Kidney (tissue), 14 donors: ENCODE data around the gene NID2. TPM values are rescaled to one million over a fixed set of nuclear protein-coding genes. Genes with fewer than 3 reads are reported as not detected.
A peak's percentile ranks its signal among the peaks of the same experiment; 100 is the strongest.

Source experiments
- DNase-seq, 5 donors: peaks; one replicate each; pipeline ENCODE4 v3.0.0-alpha.2; 2013 to 2020
- FAIRE-seq: peaks from 2 replicates; lab custom pipeline; 2012; peaks lifted over from hg19 to GRCh38; lab: Jason Lieb, UNC
- H3K27ac ChIP-seq, 2 donors: one replicate each; pipeline ENCODE4 v1.7.0; 2013; ENCODE audit warnings: low read depth in 2 of 2, low read length in 2 of 2, inconsistent platforms in 1 of 2
- H3K27me3 ChIP-seq: one replicate; pipeline ENCODE4 v1.7.1; 2013; ENCODE audit warnings: low read length, inconsistent platforms; ENCODE audit not compliant: control insufficient read depth, insufficient read depth
- H3K36me3 ChIP-seq, 3 donors: one replicate each; pipeline versions ENCODE4 v1.7.0 to v1.7.1; 2013; ENCODE audit warnings: low read length in 3 of 3, control low read depth in 1 of 3, inconsistent platforms in 1 of 3; ENCODE audit not compliant: insufficient read depth in 3 of 3, control insufficient read depth in 2 of 3
- H3K4me1 ChIP-seq, 3 donors: one replicate each; pipeline versions ENCODE4 v1.7.0 to v1.7.1; 2013; ENCODE audit warnings: low read length in 3 of 3, inconsistent platforms in 1 of 3, low read depth in 1 of 3; ENCODE audit not compliant: control insufficient read depth in 2 of 3, insufficient read depth in 2 of 3
- H3K4me3 ChIP-seq, 3 donors: one replicate each; pipeline versions ENCODE4 v1.7.0 to v1.8.1; 2013; ENCODE audit warnings: low read length in 3 of 3, control low read depth in 1 of 3, inconsistent platforms in 1 of 3
- H3K9ac ChIP-seq, 3 donors: one replicate each; pipeline versions ENCODE4 v1.7.0 to v1.7.1; 2013; ENCODE audit warnings: low read length in 3 of 3, control low read depth in 1 of 3, inconsistent platforms in 1 of 3
- H3K9me3 ChIP-seq, 3 donors: one replicate each; pipeline versions ENCODE4 v1.7.0 to v1.7.1; 2013; ENCODE audit warnings: low read length in 3 of 3, control low read depth in 1 of 3, inconsistent platforms in 1 of 3; ENCODE audit not compliant: control insufficient read depth in 2 of 3, insufficient read depth in 1 of 3
- intact Hi-C: fragments of 100-400 bp; cut with DNase I; formaldehyde crosslinking; loops from one replicate; pipeline ENCODE4 v1.11.1; 2022
- polyA plus RNA-seq: library from polyadenylated mRNA; stranded (reverse); fragments of 350-450 nt; fragmentation: Illumina TruSeq; extraction: RNeasy Lipid Tissue Mini Kit (QIAGEN cat#74804); gene quantifications from one replicate; pipeline ENCODE4 v1.2.3, GENCODE V29; 2014; ENCODE audit warnings: low read depth, low replicate concordance; ENCODE audit not compliant: insufficient read depth
- total RNA-seq: library from RNA; stranded (reverse); fragmentation: NEBNext Ultra II Directional; extraction: Animal tissue kit (Norgen Biotek cat#: 25700); gene quantifications from one replicate; pipeline ENCODE4 v1.2.1, GENCODE V29; 2021
- TF ChIP-seq, protein P1 (sequence below): IDR thresholded peaks from 3 replicates; pipeline ENCODE4 v1.5.1; 2012; ENCODE audit warnings: mild to moderate bottlenecking, moderate library complexity, borderline replicate concordance; ENCODE audit not compliant: insufficient read depth; ENCODE audit errors: extremely low read depth
- donor health status: control.
- donor health status: control.
- donor health status: control.
- donor health status: control.
- donor health status: control.
- donor health status: DM: yes; HTN: yes; CAD: no.
- donor health status: Normal renal cell carcinoma (clear cell type).

Gene NID2
- total and polyA plus RNA-seq, 2 donors from 2014 or later, result 7.1 to 37.7 TPM

DNA sequence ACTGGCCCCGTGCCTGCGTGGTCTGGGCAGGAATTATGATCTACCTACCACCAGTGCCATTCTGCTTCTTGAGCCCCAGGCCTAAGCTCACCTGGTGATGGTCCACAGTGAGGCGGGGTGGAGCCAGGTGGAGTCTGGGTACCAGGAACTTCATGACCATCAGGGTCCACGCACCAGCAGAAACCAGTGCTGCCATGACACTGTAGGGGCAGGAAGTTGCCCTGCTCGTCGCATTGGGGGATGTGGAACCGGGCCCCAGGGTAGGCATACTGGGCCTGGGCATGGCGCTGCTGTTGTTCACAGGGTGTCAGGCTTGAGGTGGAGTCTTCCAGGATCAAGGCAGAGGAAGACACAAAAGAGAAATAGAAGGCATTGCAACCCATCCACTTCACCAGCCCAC, 49.9 kb downstream of the NID2 start:
- no peak overlapping the region for H3K4me3 ChIP-seq
- no peak overlapping the region for H3K9ac ChIP-seq
- H3K27ac ChIP-seq, result no peak overlapping the region
- FAIRE-seq (no peak), DNase-seq (no peak)
- H3K4me1 ChIP-seq, result peaks cover 0 to 12% (median 0%) of the 10 kb centered on the region in 3 donors
- TF ChIP-seq, protein P1, sequence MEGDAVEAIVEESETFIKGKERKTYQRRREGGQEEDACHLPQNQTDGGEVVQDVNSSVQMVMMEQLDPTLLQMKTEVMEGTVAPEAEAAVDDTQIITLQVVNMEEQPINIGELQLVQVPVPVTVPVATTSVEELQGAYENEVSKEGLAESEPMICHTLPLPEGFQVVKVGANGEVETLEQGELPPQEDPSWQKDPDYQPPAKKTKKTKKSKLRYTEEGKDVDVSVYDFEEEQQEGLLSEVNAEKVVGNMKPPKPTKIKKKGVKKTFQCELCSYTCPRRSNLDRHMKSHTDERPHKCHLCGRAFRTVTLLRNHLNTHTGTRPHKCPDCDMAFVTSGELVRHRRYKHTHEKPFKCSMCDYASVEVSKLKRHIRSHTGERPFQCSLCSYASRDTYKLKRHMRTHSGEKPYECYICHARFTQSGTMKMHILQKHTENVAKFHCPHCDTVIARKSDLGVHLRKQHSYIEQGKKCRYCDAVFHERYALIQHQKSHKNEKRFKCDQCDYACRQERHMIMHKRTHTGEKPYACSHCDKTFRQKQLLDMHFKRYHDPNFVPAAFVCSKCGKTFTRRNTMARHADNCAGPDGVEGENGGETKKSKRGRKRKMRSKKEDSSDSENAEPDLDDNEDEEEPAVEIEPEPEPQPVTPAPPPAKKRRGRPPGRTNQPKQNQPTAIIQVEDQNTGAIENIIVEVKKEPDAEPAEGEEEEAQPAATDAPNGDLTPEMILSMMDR, result no peak
- H3K27me3 ChIP-seq, result no peaks in the 10 kb centered on the region
- H3K36me3 ChIP-seq, result peaks cover 0 to 7% (median 0%) of the 10 kb centered on the region in 3 donors
- no peaks in the 10 kb centered on the region for H3K9me3 ChIP-seq
- intact Hi-C loops, result no loop called here

DNA sequence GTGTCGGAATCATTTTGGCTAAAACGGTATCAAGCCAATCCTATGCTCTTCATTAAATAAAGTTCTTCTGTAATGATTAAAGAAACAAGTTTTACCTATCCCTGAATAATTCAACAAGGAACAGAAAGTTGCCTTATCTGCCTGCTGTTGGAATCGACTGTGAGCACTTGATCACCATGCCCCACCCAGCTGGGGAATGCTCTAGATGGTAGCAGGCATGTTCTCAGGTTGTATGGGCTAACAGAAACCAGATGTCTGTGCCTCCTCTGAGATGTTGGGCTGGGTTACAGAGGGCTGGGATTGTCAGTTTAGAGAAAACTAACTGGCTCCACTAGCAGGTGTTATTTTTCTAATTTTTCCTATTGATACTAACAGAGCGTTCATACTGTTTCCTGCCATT, 50.6 kb downstream of the NID2 start:
- Histone ChIP-seq H3K36me3 (peaks cover 0 to 7% (median 0%) of the 10 kb centered on the region in 3 donors), H3K9me3 (no peaks in the 10 kb centered on the region), H3K27me3 (no peaks in the 10 kb centered on the region), H3K27ac (no peak overlapping the region), H3K4me3 (no peak overlapping the region), H3K4me1 (peaks cover 0 to 12% (median 0%) of the 10 kb centered on the region in 3 donors), H3K9ac (no peak overlapping the region)
- TF ChIP-seq, protein P1, result no peak
- intact Hi-C loops, result no loop called here
- FAIRE-seq, result no peak
- DNase-seq, result no peak

DNA sequence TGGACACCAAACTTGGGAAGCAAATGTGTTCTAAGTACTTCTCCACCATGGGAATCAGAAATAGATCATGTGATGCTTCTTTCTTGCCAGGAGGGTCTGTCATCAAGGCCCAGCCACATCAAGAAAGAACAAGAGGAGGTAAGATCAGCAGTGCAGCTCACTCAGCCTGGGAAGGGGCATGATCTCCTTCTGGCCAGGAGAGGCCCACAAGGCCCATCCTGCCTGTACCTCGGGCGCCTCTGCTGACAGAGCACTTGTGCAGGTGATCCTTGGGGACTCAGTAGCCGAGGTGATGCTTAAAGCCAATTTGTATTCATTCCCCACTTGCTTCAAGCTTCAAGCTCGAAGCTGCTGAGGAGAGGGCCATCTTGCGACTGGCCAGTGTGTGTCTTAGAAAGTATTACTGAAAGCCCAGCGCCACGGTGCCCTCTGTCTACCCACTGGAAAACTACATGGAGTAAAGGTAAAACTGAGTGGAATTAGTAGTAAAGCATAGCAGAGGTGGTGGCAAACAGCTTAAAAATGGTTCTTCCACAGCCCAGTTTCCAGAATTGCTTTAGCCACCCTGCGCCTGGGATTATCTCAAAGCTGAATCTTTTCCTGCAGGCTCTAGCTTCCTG, 53.3 kb downstream of the NID2 start:
- TF ChIP-seq, protein P1, result peak; percentile 44
- DNase-seq (peak in 3 of 5 donors; percentile 19 to 38 (median 24)), FAIRE-seq (no peak)
- Histone ChIP-seq H3K27ac (no peak overlapping the region), H3K4me3 (no peak overlapping the region), H3K4me1 (peaks cover 0 to 5% (median 0%) of the 10 kb centered on the region in 3 donors), H3K9ac (no peak overlapping the region), H3K27me3 (no peaks in the 10 kb centered on the region), H3K36me3 (peaks cover 0 to 21% (median 7%) of the 10 kb centered on the region in 3 donors), H3K9me3 (no peaks in the 10 kb centered on the region)
- intact Hi-C loops, result no loop called here
